HCT116 (cell line): ENCODE results near the gene DCAF4. TPM values are rescaled to one million over a fixed set of nuclear protein-coding genes. Genes with fewer than 3 reads are reported as not detected.

Experiments
- ATAC-seq: fragments of 200-7000 bp; cut with Tn5 transposase; 2 replicates; pipeline ENCODE4 v1.9.1; 2020; ENCODE audit warnings: mild to moderate bottlenecking, moderate library complexity
- BruUV-seq: library from RNA; stranded (reverse); fragments of 400-500 nt; replicated peaks from 2 replicates; lab custom pipeline; 2021; lab: Mats Ljungman, UMichigan
- CTCF ChIA-PET: fragments of 300-600 bp; sonication (Branson Sonifier 250); formaldehyde crosslinking; loops from one replicate; lab custom pipeline; 2021; ENCODE audit warnings: antibody characterized with exemption; lab: Charles Lee
- POLR2A ChIA-PET: fragments of 300-600, 350-600 bp; sonication (Branson Sonifier 250); formaldehyde crosslinking; loops from one replicate; lab custom pipeline; 2021; ENCODE audit warnings: antibody characterized with exemption; lab: Charles Lee
- RAD21 ChIA-PET, 2 experiments: fragments of 300-600 bp; sonication (Branson Sonifier 250); formaldehyde crosslinking; loops; one replicate each; lab custom pipeline; 2023; ENCODE audit warnings: low total read pairs in 2 of 2; ENCODE audit not compliant: uncharacterized antibody in 2 of 2, unreplicated experiment in 2 of 2, low non-redundant PET in 1 of 2; lab: Charles Lee
- DNase-seq: peaks from one replicate; pipeline ENCODE4 v3.0.0-alpha.2; 2010; ENCODE audit warnings: low read depth, low spot score
- H2AFZ ChIP-seq: fragments of 200-600 bp; shearing (Covaris generic), sonication (generic); 2 replicates; pipeline ENCODE4 v1.6.1; 2017; ENCODE audit warnings: low read depth, mixed run types, mixed read lengths, antibody characterized with exemption, low read length; ENCODE audit not compliant: poor library complexity, severe bottlenecking
- H3K27ac ChIP-seq: 2 replicates; pipeline ENCODE4 v1.5.1; 2012; ENCODE audit warnings: low read depth, low read length
- H3K27me3 ChIP-seq: fragments of 200-600 bp; sonication (generic); 2 replicates; pipeline ENCODE4 v1.6.1; 2016; ENCODE audit warnings: mixed run types, low read length, mixed read lengths; ENCODE audit not compliant: insufficient read depth
- H3K36me3 ChIP-seq, 2 experiments: fragments of 200-500 bp in 1 of 2; fragments of 200-600 bp in 1 of 2; sonication (Bioruptor generic) in 1 of 2; sonication (generic) in 1 of 2; 2 replicates each; pipeline versions ENCODE4 v1.5.1 to v1.6.1; 2014 to 2016; ENCODE audit warnings: low read length in 2 of 2, inconsistent platforms in 1 of 2, mixed read lengths in 1 of 2, mixed run types in 1 of 2; ENCODE audit not compliant: insufficient read depth in 2 of 2, control insufficient read depth in 1 of 2
- H3K4me1 ChIP-seq, 2 experiments: fragments of 200-600 bp in 1 of 2; sonication (generic) in 1 of 2; 2 replicates each; pipeline versions ENCODE4 v1.5.1 to v1.6.1; 2012 to 2017; ENCODE audit warnings: low read length in 2 of 2, inconsistent platforms in 1 of 2, mild to moderate bottlenecking in 1 of 2, mixed read lengths in 1 of 2, mixed run types in 1 of 2, moderate library complexity in 1 of 2; ENCODE audit not compliant: insufficient read depth in 2 of 2, control insufficient read depth in 1 of 2
- H3K4me2 ChIP-seq: fragments of 200-600 bp; sonication (generic); 2 replicates; pipeline ENCODE4 v1.6.1; 2017; ENCODE audit warnings: mixed run types, low read length, mixed read lengths
- H3K4me3 ChIP-seq, 2 experiments: fragments of 200-600 bp in 1 of 2; sonication (generic) in 1 of 2; replicated peaks in 1 of 2; 2 replicates each; pipeline ENCODE4 v1.5.1; 2011 to 2016; ENCODE audit warnings: low read length in 2 of 2, control low read depth in 1 of 2, low read depth in 1 of 2, mild to moderate bottlenecking in 1 of 2, mixed read lengths in 1 of 2, mixed run types in 1 of 2
- H3K79me2 ChIP-seq: fragments of 200-600 bp; sonication (generic); 2 replicates; pipeline ENCODE4 v1.6.1; 2017; ENCODE audit warnings: mild to moderate bottlenecking, mixed run types, low read length, moderate library complexity, mixed read lengths; ENCODE audit not compliant: insufficient read depth
- H3K9ac ChIP-seq: fragments of 200-600 bp; sonication (generic); 2 replicates; pipeline ENCODE4 v1.6.1; 2016; ENCODE audit warnings: low read length, mixed read lengths
- H3K9me2 ChIP-seq: fragments of 200-600 bp; sonication (generic), shearing (Covaris generic); 2 replicates; pipeline ENCODE4 v1.6.1; 2017; ENCODE audit warnings: mixed run types, mild to moderate bottlenecking, moderate library complexity; ENCODE audit not compliant: insufficient read depth
- H3K9me3 ChIP-seq, 2 experiments: fragments of 200-500 bp in 1 of 2; fragments of 200-600 bp in 1 of 2; sonication (Bioruptor generic) in 1 of 2; sonication (generic) in 1 of 2; 2 replicates each; pipeline ENCODE4 v1.6.1; 2014 to 2017; ENCODE audit warnings: low read length in 2 of 2, mixed read lengths in 2 of 2, inconsistent platforms in 1 of 2, low read depth in 1 of 2, mild to moderate bottlenecking in 1 of 2, mixed run types in 1 of 2, moderate library complexity in 1 of 2; ENCODE audit not compliant: control insufficient read depth in 1 of 2, insufficient read depth in 1 of 2
- H4K20me1 ChIP-seq: fragments of 200-600 bp; sonication (generic), shearing (Covaris generic); 2 replicates; pipeline ENCODE4 v1.6.1; 2017; ENCODE audit warnings: mixed run types, mild to moderate bottlenecking, moderate library complexity; ENCODE audit not compliant: insufficient read depth
- CEBPB ChIP-seq: IDR thresholded peaks from 2 replicates; pipeline ENCODE4 v1.6.1; 2012; ENCODE audit warnings: low read depth
- EGR1 ChIP-seq: IDR thresholded peaks from 2 replicates; pipeline ENCODE4 v1.6.1; 2012; ENCODE audit warnings: low read depth
- ELF1 ChIP-seq: IDR thresholded peaks from 2 replicates; pipeline ENCODE4 v1.6.1; 2012; ENCODE audit warnings: low read depth, borderline replicate concordance
- EZH2phosphoT487 ChIP-seq: fragments of 200-600 bp; IDR thresholded peaks from 2 replicates; pipeline ENCODE4 v1.6.1; 2018; ENCODE audit warnings: antibody characterized with exemption, borderline replicate concordance
- FOSL1 ChIP-seq: IDR thresholded peaks from 2 replicates; pipeline ENCODE4 v1.6.1; 2012; ENCODE audit warnings: low read depth
- JUND ChIP-seq: IDR thresholded peaks from 2 replicates; pipeline ENCODE4 v1.6.1; 2012
- POLR2A ChIP-seq: IDR thresholded peaks from 2 replicates; pipeline ENCODE4 v1.7.0; 2011; ENCODE audit warnings: borderline replicate concordance; ENCODE audit not compliant: insufficient read depth, insufficient read length; ENCODE audit errors: extremely low read depth
- POLR2AphosphoS5 ChIP-seq: IDR thresholded peaks from 2 replicates; pipeline ENCODE4 v1.6.1; 2011; ENCODE audit warnings: mild to moderate bottlenecking, low read depth, low read length, moderate library complexity
- SIN3A ChIP-seq: IDR thresholded peaks from 2 replicates; pipeline ENCODE4 v1.6.1; 2012; ENCODE audit warnings: low read depth
- SP1 ChIP-seq: IDR thresholded peaks from 2 replicates; pipeline ENCODE4 v1.6.1; 2012; ENCODE audit warnings: low read depth
- SRF ChIP-seq: IDR thresholded peaks from 2 replicates; pipeline ENCODE4 v1.6.1; 2012; ENCODE audit warnings: low read depth
- YY1 ChIP-seq: IDR thresholded peaks from 2 replicates; pipeline ENCODE4 v1.6.1; 2011; ENCODE audit warnings: low read length, low read depth, moderate library complexity, mild to moderate bottlenecking; ENCODE audit not compliant: insufficient replicate concordance; ENCODE audit errors: extremely low read depth
- ZFX ChIP-seq: fragments of 450-650 bp; IDR thresholded peaks from 2 replicates; pipeline ENCODE4 v1.6.1; 2017
- ZNF274 ChIP-seq: fragments of 200-500 bp; sonication (Bioruptor generic); IDR thresholded peaks from 2 replicates; pipeline ENCODE4 v1.6.1; 2014; ENCODE audit warnings: mild to moderate bottlenecking, low read depth, low read length, inconsistent platforms
- intact Hi-C: fragments of 100-400 bp; cut with micrococcal nuclease; formaldehyde crosslinking; loops from 2 replicates; pipeline ENCODE4 v1.10.0; 2022
- total RNA-seq: library from RNA; stranded (reverse); gene quantifications from one replicate; pipeline ENCODE4 v1.2.1, GENCODE V29; 2021; ENCODE audit not compliant: unreplicated experiment
- TF ChIP-seq, protein P1 (sequence below): IDR thresholded peaks from 2 replicates; pipeline ENCODE4 v1.6.1; 2012; ENCODE audit warnings: low read depth
- TF ChIP-seq, protein P2 (sequence below): IDR thresholded peaks from 2 replicates; pipeline ENCODE4 v1.6.1; 2012
- TF ChIP-seq, protein P3 (sequence below), 3 experiments: fragments of 200-600 bp in 1 of 3; sonication (generic) in 1 of 3; IDR thresholded peaks in 2 of 3; conservative IDR thresholded peaks in 1 of 3; 2 replicates each; pipeline ENCODE4 v1.5.1; 2012 to 2017; ENCODE audit warnings: low read depth in 2 of 3, low read length in 2 of 3, antibody characterized with exemption in 1 of 3, borderline replicate concordance in 1 of 3, control low read depth in 1 of 3, mild to moderate bottlenecking in 1 of 3, mixed read lengths in 1 of 3, mixed run types in 1 of 3, moderate library complexity in 1 of 3; ENCODE audit not compliant: insufficient read depth in 1 of 3
- TF ChIP-seq, protein P4 (sequence below): IDR thresholded peaks from 2 replicates; pipeline ENCODE4 v1.6.1; 2011; ENCODE audit warnings: mild to moderate bottlenecking, low read length, moderate library complexity; ENCODE audit not compliant: insufficient replicate concordance; ENCODE audit errors: extremely low read depth

Gene DCAF4
- total RNA-seq, 1 experiment from 2014 or later = 19.3 TPM

DNA sequence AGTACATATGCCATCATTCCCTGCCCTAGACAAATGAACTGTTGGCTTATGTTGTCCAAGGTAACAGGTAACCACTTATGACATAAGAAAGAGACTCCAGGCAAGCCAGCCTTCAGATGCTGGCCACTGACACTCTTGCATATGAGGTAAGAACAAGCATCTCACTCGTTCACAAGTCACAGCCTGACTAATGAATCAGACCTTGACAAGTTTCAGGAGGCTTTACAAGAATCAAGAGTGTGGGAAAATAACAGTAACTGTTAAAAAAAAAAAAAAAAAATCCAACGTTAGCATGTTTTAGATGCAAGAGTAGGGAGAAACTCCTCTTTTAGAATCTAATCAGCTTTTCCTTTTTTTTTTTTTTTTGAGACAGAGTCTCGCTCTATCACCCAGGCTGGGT, 60.0 kb downstream of the DCAF4 start:
- Histone ChIP-seq H3K9ac (no peak overlapping the region), H3K9me2 (no peaks in the 10 kb centered on the region), H4K20me1 (no peaks in the 10 kb centered on the region), H3K9me3 (no peaks in the 10 kb centered on the region), H3K4me1 (no peaks in the 10 kb centered on the region), H3K27me3 (no peaks in the 10 kb centered on the region), H3K27ac (no peak overlapping the region), H3K36me3 (no peaks in the 10 kb centered on the region; a peak in 1 of 4 replicates), H3K4me3 (no peak overlapping the region), H3K79me2 (no peaks in the 10 kb centered on the region), H2AFZ (no peak overlapping the region), H3K4me2 (no peak overlapping the region)
- ChIA-PET POLR2A (no interaction called here), CTCF (no interaction called here), RAD21 (interaction anchor here in 1 of 2 experiments (0.6 kb wide), 1 partner anchor 649 kb away, joined by 3 read pairs; no protein-coding TSS in a partner anchor)
- intact Hi-C loops = no loop called here
- TF ChIP-seq EZH2phosphoT487 (no peak), SRF (no peak), POLR2A (no peak), POLR2AphosphoS5 (no peak), ZNF274 (no peak), YY1 (no peak), JUND (no peak), FOSL1 (no peak), SP1 (no peak), ZFX (no peak), CEBPB (no peak), ELF1 (no peak), SIN3A (no peak), EGR1 (no peak)
- TF ChIP-seq, protein P1, sequence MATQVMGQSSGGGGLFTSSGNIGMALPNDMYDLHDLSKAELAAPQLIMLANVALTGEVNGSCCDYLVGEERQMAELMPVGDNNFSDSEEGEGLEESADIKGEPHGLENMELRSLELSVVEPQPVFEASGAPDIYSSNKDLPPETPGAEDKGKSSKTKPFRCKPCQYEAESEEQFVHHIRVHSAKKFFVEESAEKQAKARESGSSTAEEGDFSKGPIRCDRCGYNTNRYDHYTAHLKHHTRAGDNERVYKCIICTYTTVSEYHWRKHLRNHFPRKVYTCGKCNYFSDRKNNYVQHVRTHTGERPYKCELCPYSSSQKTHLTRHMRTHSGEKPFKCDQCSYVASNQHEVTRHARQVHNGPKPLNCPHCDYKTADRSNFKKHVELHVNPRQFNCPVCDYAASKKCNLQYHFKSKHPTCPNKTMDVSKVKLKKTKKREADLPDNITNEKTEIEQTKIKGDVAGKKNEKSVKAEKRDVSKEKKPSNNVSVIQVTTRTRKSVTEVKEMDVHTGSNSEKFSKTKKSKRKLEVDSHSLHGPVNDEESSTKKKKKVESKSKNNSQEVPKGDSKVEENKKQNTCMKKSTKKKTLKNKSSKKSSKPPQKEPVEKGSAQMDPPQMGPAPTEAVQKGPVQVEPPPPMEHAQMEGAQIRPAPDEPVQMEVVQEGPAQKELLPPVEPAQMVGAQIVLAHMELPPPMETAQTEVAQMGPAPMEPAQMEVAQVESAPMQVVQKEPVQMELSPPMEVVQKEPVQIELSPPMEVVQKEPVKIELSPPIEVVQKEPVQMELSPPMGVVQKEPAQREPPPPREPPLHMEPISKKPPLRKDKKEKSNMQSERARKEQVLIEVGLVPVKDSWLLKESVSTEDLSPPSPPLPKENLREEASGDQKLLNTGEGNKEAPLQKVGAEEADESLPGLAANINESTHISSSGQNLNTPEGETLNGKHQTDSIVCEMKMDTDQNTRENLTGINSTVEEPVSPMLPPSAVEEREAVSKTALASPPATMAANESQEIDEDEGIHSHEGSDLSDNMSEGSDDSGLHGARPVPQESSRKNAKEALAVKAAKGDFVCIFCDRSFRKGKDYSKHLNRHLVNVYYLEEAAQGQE = no peak
- TF ChIP-seq, protein P2, sequence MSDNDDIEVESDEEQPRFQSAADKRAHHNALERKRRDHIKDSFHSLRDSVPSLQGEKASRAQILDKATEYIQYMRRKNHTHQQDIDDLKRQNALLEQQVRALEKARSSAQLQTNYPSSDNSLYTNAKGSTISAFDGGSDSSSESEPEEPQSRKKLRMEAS = no peak
- TF ChIP-seq, protein P3, sequence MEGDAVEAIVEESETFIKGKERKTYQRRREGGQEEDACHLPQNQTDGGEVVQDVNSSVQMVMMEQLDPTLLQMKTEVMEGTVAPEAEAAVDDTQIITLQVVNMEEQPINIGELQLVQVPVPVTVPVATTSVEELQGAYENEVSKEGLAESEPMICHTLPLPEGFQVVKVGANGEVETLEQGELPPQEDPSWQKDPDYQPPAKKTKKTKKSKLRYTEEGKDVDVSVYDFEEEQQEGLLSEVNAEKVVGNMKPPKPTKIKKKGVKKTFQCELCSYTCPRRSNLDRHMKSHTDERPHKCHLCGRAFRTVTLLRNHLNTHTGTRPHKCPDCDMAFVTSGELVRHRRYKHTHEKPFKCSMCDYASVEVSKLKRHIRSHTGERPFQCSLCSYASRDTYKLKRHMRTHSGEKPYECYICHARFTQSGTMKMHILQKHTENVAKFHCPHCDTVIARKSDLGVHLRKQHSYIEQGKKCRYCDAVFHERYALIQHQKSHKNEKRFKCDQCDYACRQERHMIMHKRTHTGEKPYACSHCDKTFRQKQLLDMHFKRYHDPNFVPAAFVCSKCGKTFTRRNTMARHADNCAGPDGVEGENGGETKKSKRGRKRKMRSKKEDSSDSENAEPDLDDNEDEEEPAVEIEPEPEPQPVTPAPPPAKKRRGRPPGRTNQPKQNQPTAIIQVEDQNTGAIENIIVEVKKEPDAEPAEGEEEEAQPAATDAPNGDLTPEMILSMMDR (IDR thresholded peaks at IDR 0.05 in 2 of 3, conservative IDR thresholded peaks at IDR 0.05 in 1 of 3; ENCODE audit: borderline replicate concordance in 1 of 3, insufficient read depth in 1 of 3, low read depth in 2 of 3, low read length in 2 of 3) = no peak
- TF ChIP-seq, protein P4, sequence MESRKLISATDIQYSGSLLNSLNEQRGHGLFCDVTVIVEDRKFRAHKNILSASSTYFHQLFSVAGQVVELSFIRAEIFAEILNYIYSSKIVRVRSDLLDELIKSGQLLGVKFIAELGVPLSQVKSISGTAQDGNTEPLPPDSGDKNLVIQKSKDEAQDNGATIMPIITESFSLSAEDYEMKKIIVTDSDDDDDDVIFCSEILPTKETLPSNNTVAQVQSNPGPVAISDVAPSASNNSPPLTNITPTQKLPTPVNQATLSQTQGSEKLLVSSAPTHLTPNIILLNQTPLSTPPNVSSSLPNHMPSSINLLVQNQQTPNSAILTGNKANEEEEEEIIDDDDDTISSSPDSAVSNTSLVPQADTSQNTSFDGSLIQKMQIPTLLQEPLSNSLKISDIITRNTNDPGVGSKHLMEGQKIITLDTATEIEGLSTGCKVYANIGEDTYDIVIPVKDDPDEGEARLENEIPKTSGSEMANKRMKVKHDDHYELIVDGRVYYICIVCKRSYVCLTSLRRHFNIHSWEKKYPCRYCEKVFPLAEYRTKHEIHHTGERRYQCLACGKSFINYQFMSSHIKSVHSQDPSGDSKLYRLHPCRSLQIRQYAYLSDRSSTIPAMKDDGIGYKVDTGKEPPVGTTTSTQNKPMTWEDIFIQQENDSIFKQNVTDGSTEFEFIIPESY = no peak
- ATAC-seq = no peak
- BruUV-seq = no TSS peak
- DNase-seq = no peak
